OCI-LY1 (cell line): Measurements from ENCODE around the gene NAALADL1.

Experiments
- EZH2 ChIP-seq: fragments of 200-600 bp; sonication (generic), shearing (Covaris generic); IDR thresholded peaks from 2 replicates; pipeline ENCODE4 v1.8.0; 2017; ENCODE audit warnings: borderline replicate concordance, mixed run types, mild to moderate bottlenecking, antibody characterized with exemption, low read length, moderate library complexity, mixed read lengths
- TF ChIP-seq, protein P1 (sequence below): fragments of 200-600 bp; sonication (generic), shearing (Covaris generic); IDR thresholded peaks from 2 replicates; pipeline ENCODE4 v1.5.1; 2017; ENCODE audit warnings: mild to moderate bottlenecking, antibody characterized with exemption, low read length, moderate library complexity, mixed read lengths

- TF ChIP-seq, protein P1, sequence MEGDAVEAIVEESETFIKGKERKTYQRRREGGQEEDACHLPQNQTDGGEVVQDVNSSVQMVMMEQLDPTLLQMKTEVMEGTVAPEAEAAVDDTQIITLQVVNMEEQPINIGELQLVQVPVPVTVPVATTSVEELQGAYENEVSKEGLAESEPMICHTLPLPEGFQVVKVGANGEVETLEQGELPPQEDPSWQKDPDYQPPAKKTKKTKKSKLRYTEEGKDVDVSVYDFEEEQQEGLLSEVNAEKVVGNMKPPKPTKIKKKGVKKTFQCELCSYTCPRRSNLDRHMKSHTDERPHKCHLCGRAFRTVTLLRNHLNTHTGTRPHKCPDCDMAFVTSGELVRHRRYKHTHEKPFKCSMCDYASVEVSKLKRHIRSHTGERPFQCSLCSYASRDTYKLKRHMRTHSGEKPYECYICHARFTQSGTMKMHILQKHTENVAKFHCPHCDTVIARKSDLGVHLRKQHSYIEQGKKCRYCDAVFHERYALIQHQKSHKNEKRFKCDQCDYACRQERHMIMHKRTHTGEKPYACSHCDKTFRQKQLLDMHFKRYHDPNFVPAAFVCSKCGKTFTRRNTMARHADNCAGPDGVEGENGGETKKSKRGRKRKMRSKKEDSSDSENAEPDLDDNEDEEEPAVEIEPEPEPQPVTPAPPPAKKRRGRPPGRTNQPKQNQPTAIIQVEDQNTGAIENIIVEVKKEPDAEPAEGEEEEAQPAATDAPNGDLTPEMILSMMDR = no peak
- no peak for TF ChIP-seq EZH2
These were observed 26.4 kb upstream of the NAALADL1 start for GRCh38 chr11:65084598-65085375.
